HepG2 (cell line): ENCODE measurements around the gene MYL9. TPM values are rescaled to one million over a fixed set of nuclear protein-coding genes. Genes with fewer than 3 reads are reported as not detected.

ENCODE experiments used
- ATAC-seq: fragments of 200-7000 bp; cut with Tn5 transposase; 3 replicates; pipeline ENCODE4 v1.9.1; 2020; ENCODE audit warnings: mild to moderate bottlenecking, moderate library complexity
- BruUV-seq: library from RNA; stranded (reverse); fragments of 400-500 nt; replicated peaks from 2 replicates; lab custom pipeline; 2021; lab: Mats Ljungman, UMichigan
- CTCF ChIA-PET: fragments of 300-600 bp; formaldehyde crosslinking; extraction: SDS; loops from one replicate; lab custom pipeline; 2021; ENCODE audit warnings: low total read pairs, inconsistent platforms, low intra/inter-chr PET ratio; lab: Yijun Ruan, JAX
- POLR2A ChIA-PET: fragments of 350-600 bp; sonication (Branson Sonifier 250); formaldehyde crosslinking; loops from one replicate; lab custom pipeline; 2020; ENCODE audit warnings: antibody characterized with exemption, inconsistent platforms; lab: Yijun Ruan, JAX
- DNase-seq: peaks from one replicate; pipeline ENCODE4 v3.0.0-alpha.2; 2015; ENCODE audit warnings: low spot score
- FAIRE-seq: peaks from 3 replicates; lab custom pipeline; 2011; peaks lifted over from hg19 to GRCh38; lab: Jason Lieb, UNC
- H2AFZ ChIP-seq: one replicate; pipeline ENCODE4 v1.6.1; 2011; ENCODE audit warnings: low read length, inconsistent platforms
- H3K27ac ChIP-seq: fragments of 300-600 bp; 3 replicates; pipeline ENCODE4 v1.8.0; 2011; ENCODE audit warnings: mixed run types, mild to moderate bottlenecking, mixed read lengths, low read length, inconsistent platforms; ENCODE audit not compliant: insufficient read depth; ENCODE audit errors: extremely low read length
- H3K27me3 ChIP-seq, 2 experiments: fragments of 200-600 bp in 1 of 2; 2 replicates in 1 of 2; 3 replicates in 1 of 2; pipeline versions ENCODE4 v1.6.0 to v1.8.0; 2011; ENCODE audit warnings: low read length in 2 of 2, mild to moderate bottlenecking in 2 of 2, moderate library complexity in 2 of 2, inconsistent platforms in 1 of 2; ENCODE audit not compliant: insufficient read depth in 2 of 2, control insufficient read depth in 1 of 2
- H3K36me3 ChIP-seq, 2 experiments: fragments of 200-600 bp in 1 of 2; replicated peaks in 1 of 2; 2 replicates in 1 of 2; 3 replicates in 1 of 2; pipeline versions ENCODE4 v1.5.1 to v1.8.0; 2011; ENCODE audit warnings: low read length in 2 of 2, inconsistent platforms in 1 of 2; ENCODE audit not compliant: insufficient read depth in 2 of 2, control insufficient read depth in 1 of 2
- H3K4me1 ChIP-seq: 2 replicates; pipeline ENCODE4 v1.5.1; 2012; ENCODE audit warnings: low read length, inconsistent platforms; ENCODE audit not compliant: insufficient read depth
- H3K4me2 ChIP-seq: 2 replicates; pipeline ENCODE4 v1.6.0; 2011; ENCODE audit warnings: low read depth, low read length, inconsistent platforms
- H3K4me3 ChIP-seq, 3 experiments: fragments of 200-600 bp in 1 of 3; sonication (generic), shearing (Covaris generic) in 1 of 3; replicated peaks in 1 of 3; 2 replicates each; pipeline ENCODE4 v1.5.1; 2011 to 2016; ENCODE audit warnings: low read length in 3 of 3, inconsistent platforms in 2 of 3, low read depth in 2 of 3, mild to moderate bottlenecking in 2 of 3, control low read depth in 1 of 3, mixed read lengths in 1 of 3; ENCODE audit not compliant: insufficient read depth in 1 of 3
- H3K79me2 ChIP-seq: one replicate; pipeline ENCODE4 v1.6.1; 2011; ENCODE audit warnings: low read length, inconsistent platforms; ENCODE audit not compliant: insufficient read depth
- H3K9ac ChIP-seq: 2 replicates; pipeline ENCODE4 v1.6.0; 2011; ENCODE audit warnings: mild to moderate bottlenecking, low read depth, low read length, inconsistent platforms; ENCODE audit not compliant: insufficient read depth
- H3K9me3 ChIP-seq: 2 replicates; pipeline ENCODE4 v1.5.1; 2012; ENCODE audit warnings: mild to moderate bottlenecking, low read length
- H4K20me1 ChIP-seq: 2 replicates; pipeline ENCODE4 v1.6.0; 2011; ENCODE audit warnings: inconsistent platforms, mild to moderate bottlenecking, low read length, moderate library complexity; ENCODE audit not compliant: insufficient read depth
- ATF4 ChIP-seq, 2 experiments: fragments of 450-650 bp in 1 of 2; sonication (generic) in 1 of 2; formaldehyde crosslinking; IDR thresholded peaks; 2 replicates each; pipeline versions ENCODE4 v1.5.0 to v1.8.0; 2020 to 2022; ENCODE audit warnings: mild to moderate bottlenecking in 1 of 2, missing genetic modification reagents in 1 of 2
- LRRFIP1 ChIP-seq: sonication (generic); formaldehyde crosslinking; conservative IDR thresholded peaks from 2 replicates; pipeline ENCODE4 v1.4.0; 2020; ENCODE audit warnings: missing genetic modification reagents
- ZBTB46 ChIP-seq: sonication (generic); formaldehyde crosslinking; IDR thresholded peaks from 2 replicates; pipeline ENCODE4 v1.4.0; 2020; ENCODE audit warnings: mild to moderate bottlenecking, missing genetic modification reagents, borderline replicate concordance
- ZNF574 ChIP-seq: sonication (generic); formaldehyde crosslinking; IDR thresholded peaks from 2 replicates; pipeline ENCODE4 v1.4.0; 2020; ENCODE audit warnings: missing genetic modification reagents
- ZNF629 ChIP-seq: sonication (generic); formaldehyde crosslinking; conservative IDR thresholded peaks from 2 replicates; pipeline ENCODE4 v1.5.0; 2020; ENCODE audit warnings: missing genetic modification reagents
- ZSCAN9 ChIP-seq: IDR thresholded peaks from 2 replicates; pipeline ENCODE4 v1.6.1; 2016; ENCODE audit warnings: borderline replicate concordance
- WGBS: methylation state at CpG from one replicate; pipeline ENCODE4 v1.1.6; 2017; ENCODE audit warnings: low lambda C conversion rate; 5-methylcytosine and 5-hydroxymethylcytosine counted together
- in situ Hi-C: cut with HindIII; loops from 2 replicates; pipeline ENCODE4 v1.10.0; 2017; ENCODE audit warnings: low pct_unique_long_range_greater_than_20kb; ENCODE audit not compliant: extremely low pct_ligation_motif_present
- intact Hi-C: fragments of 100-400 bp; cut with micrococcal nuclease; formaldehyde crosslinking; loops from one replicate; pipeline ENCODE4 v1.10.0; 2022; ENCODE audit not compliant: unreplicated experiment
- polyA plus RNA-seq, 8 experiments: library from polyadenylated mRNA; depleted of rRNA in 3 of 8; stranded (reverse) in 7 of 8; unstranded in 1 of 8; fragments of >200 nt; fragmentation: Illumina TruSeq in 4 of 8; extraction: Trizol in 4 of 8; gene quantifications; 2 replicates each; pipeline versions ENCODE4 v1.2.1 to v1.2.3, GENCODE V29; 2011 to 2016; ENCODE audit warnings: low read depth in 4 of 8, missing spikeins in 1 of 8, mixed read lengths in 1 of 8; ENCODE audit not compliant: insufficient read depth in 1 of 8
- total RNA-seq, 5 experiments: library from RNA; depleted of rRNA; stranded (reverse); fragments of >200 nt; fragmentation: Illumina TruSeq; extraction: Trizol; gene quantifications; 2 replicates each; pipeline ENCODE4 v1.2.3, GENCODE V29; 2016; ENCODE audit warnings: low read depth in 1 of 5
- TF ChIP-seq, protein P1 (sequence below): sonication (generic); formaldehyde crosslinking; IDR thresholded peaks from 2 replicates; pipeline ENCODE4 v1.4.0; 2020; ENCODE audit warnings: mild to moderate bottlenecking, missing genetic modification reagents
- TF ChIP-seq, protein P2 (sequence below): sonication (generic); formaldehyde crosslinking; IDR thresholded peaks from 2 replicates; pipeline ENCODE4 v1.4.0; 2020; ENCODE audit warnings: low read depth, mild to moderate bottlenecking, missing genetic modification reagents
- TF ChIP-seq, protein P3 (sequence below): sonication (generic); formaldehyde crosslinking; IDR thresholded peaks from 2 replicates; pipeline ENCODE4 v1.5.0; 2020; ENCODE audit warnings: mild to moderate bottlenecking, missing genetic modification reagents

Gene MYL9
- total and polyA plus RNA-seq, 2 of the 13 experiments (the other 11 are each of a cell fraction or from before 2014, with no cell fraction given) = 0.87 to 2.2 TPM

DNA sequence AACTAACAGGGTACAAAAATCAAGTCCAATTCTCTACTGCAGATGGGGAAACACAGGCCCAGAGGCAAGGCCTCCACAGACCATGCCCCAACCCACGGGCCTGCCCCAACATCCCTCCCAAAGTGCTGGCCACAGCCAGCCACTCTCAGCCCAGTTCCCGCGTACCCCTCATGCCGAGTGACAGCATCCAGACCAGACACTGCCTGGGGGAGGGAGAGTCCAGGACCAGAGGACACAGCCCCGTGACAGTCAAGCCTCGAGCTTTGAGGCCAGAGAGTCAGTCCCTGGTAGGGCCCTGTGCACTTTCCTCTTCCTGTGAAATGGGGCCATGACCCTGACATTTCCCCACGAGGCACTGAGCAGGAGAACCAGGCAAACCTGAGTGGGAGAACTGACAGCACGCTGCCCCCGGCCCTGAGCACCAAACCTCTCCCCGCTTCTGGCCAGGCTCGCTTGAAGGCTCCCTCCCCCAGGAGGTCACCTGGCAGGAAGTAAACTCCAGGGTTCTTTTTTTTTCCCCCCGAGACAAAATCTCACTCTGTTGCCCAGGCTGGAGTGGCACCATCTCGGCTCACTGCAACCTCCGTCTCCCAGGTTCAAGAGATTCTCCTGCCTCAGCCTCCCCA is 4.9 kb downstream of the MYL9 start:
- ChIA-PET CTCF (no interaction called here), POLR2A (interaction anchor here (1.0 kb wide), 1 partner anchor 60 kb away, joined by 4 read pairs; the partner anchor contains the start of gene RAB5IF)
- Histone ChIP-seq H3K27me3 (no peaks in the 10 kb centered on the region), H2AFZ (no peak overlapping the region), H3K9ac (no peak overlapping the region), H3K36me3 (no peaks in the 10 kb centered on the region), H3K9me3 (no peaks in the 10 kb centered on the region), H3K4me1 (peaks cover 73% of the 10 kb centered on the region), H4K20me1 (no peaks in the 10 kb centered on the region), H3K79me2 (no peaks in the 10 kb centered on the region), H3K27ac (no peak overlapping the region), H3K4me3 (no peak overlapping the region; a peak in 1 of 6 replicates), H3K4me2 (peak overlapping the region; percentile 19; the same call in 1 of the 2 replicates)
- DNase-seq (no peak), ATAC-seq (no peak), FAIRE-seq (no peak)
- intact Hi-C loops (no loop called here), in situ Hi-C loops (no loop called here)
- 48% methylated on average over 10 of the region's 14 CpGs for WGBS
- no TSS peak for BruUV-seq
- TF ChIP-seq ZBTB46 (CRISPR knock-in tag) = no peak
- peak; percentile 26; the same call in 1 of the 2 replicates for TF ChIP-seq ZNF629 (CRISPR knock-in tag)
- no peak for TF ChIP-seq ATF4 (CRISPR knock-in tag; IDR thresholded peaks at IDR 0.05)
- TF ChIP-seq, protein P1, sequence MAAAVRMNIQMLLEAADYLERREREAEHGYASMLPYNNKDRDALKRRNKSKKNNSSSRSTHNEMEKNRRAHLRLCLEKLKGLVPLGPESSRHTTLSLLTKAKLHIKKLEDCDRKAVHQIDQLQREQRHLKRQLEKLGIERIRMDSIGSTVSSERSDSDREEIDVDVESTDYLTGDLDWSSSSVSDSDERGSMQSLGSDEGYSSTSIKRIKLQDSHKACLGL = no peak
- TF ChIP-seq, protein P2, sequence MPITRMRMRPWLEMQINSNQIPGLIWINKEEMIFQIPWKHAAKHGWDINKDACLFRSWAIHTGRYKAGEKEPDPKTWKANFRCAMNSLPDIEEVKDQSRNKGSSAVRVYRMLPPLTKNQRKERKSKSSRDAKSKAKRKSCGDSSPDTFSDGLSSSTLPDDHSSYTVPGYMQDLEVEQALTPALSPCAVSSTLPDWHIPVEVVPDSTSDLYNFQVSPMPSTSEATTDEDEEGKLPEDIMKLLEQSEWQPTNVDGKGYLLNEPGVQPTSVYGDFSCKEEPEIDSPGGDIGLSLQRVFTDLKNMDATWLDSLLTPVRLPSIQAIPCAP (CRISPR knock-in tag) = no peak
- TF ChIP-seq, protein P3, sequence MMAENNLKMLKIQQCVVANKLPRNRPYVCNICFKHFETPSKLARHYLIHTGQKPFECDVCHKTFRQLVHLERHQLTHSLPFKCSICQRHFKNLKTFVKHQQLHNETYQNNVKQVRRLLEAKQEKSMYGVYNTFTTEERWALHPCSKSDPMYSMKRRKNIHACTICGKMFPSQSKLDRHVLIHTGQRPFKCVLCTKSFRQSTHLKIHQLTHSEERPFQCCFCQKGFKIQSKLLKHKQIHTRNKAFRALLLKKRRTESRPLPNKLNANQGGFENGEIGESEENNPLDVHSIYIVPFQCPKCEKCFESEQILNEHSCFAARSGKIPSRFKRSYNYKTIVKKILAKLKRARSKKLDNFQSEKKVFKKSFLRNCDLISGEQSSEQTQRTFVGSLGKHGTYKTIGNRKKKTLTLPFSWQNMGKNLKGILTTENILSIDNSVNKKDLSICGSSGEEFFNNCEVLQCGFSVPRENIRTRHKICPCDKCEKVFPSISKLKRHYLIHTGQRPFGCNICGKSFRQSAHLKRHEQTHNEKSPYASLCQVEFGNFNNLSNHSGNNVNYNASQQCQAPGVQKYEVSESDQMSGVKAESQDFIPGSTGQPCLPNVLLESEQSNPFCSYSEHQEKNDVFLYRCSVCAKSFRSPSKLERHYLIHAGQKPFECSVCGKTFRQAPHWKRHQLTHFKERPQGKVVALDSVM = 0 out of 2 replicates have a peak, but pooled peaks have one; percentile 44
- no peak for TF ChIP-seq ZSCAN9 (CRISPR knock-in tag)
- TF ChIP-seq LRRFIP1 (CRISPR knock-in tag) = no peak
- TF ChIP-seq ZNF574 = no peak
